Right lobe of liver (tissue), 6 donors: Measurements from ENCODE around the gene MRPL40. TPM values are rescaled to one million over a fixed set of nuclear protein-coding genes. Genes with fewer than 3 reads are reported as not detected.

Source experiments
- ATAC-seq, 4 donors: fragments of 200-7000 bp; cut with Tn5 transposase; one replicate each; pipeline ENCODE4 v1.9.1; 2020; ENCODE audit warnings: mild to moderate bottlenecking in 4 of 4, moderate library complexity in 4 of 4
- DNase-seq, 3 donors: peaks; one replicate each; pipeline ENCODE4 v3.0.0-alpha.2; 2020
- H3K27ac ChIP-seq, 3 donors: fragments of 200-600 bp; one replicate each; pipeline ENCODE4 v1.8.0; 2022
- H3K27me3 ChIP-seq, 2 donors: fragments of 200-600 bp; one replicate each; pipeline ENCODE4 v1.8.0; 2022
- H3K36me3 ChIP-seq, 4 donors: fragments of 200-600 bp; sonication (generic) in 1 of 4; one replicate each; pipeline versions ENCODE4 v1.5.1 to v1.8.0; 2017 to 2022; ENCODE audit warnings: control low read depth in 1 of 4
- H3K4me1 ChIP-seq, 4 donors: fragments of 200-600 bp; sonication (generic) in 1 of 4; one replicate each; pipeline versions ENCODE4 v1.5.1 to v1.8.0; 2017 to 2022; ENCODE audit warnings: control low read depth in 1 of 4
- H3K4me3 ChIP-seq, 3 donors: fragments of 200-600 bp; one replicate each; pipeline ENCODE4 v1.8.0; 2022
- H3K9me3 ChIP-seq, 4 donors: fragments of 200-600 bp; sonication (generic) in 1 of 4; one replicate each; pipeline versions ENCODE4 v1.5.1 to v1.8.0; 2017 to 2022; ENCODE audit warnings: control low read depth in 1 of 4
- POLR2A ChIP-seq: fragments of 450-650 bp; IDR thresholded peaks from one replicate; pipeline ENCODE4 v1.6.1; 2017; ENCODE audit warnings: antibody characterized with exemption, mild to moderate bottlenecking
- WGBS: methylation state at CpG from one replicate; pipeline ENCODE4 v1.1.6; 2018; ENCODE audit warnings: low coverage, low lambda C conversion rate; ENCODE audit not compliant: insufficient coverage; ENCODE audit errors: missing lambda C conversion rate; 5-methylcytosine and 5-hydroxymethylcytosine counted together
- intact Hi-C, 2 donors: fragments of 100-400 bp; cut with DNase I; formaldehyde crosslinking; loops; one replicate each; pipeline versions ENCODE4 v1.11.2 to v1.14.1; 2022
- total RNA-seq, 6 experiments: library from RNA; depleted of rRNA in 2 of 6; stranded (reverse); fragments of >200 nt in 2 of 6; fragmentation: NEBNext Ultra II Directional in 3 of 6; extraction: Animal tissue kit (Norgen Biotek cat#: 25700) in 3 of 6; gene quantifications; one replicate each; pipeline versions ENCODE4 v1.1.0 to v1.2.4, GENCODE V29; 2016 to 2023
- TF ChIP-seq, protein P1 (sequence below), 4 donors: fragments of 200-600 bp in 3 of 4; fragments of 450-650 bp in 1 of 4; IDR thresholded peaks; one replicate each; pipeline versions ENCODE4 v1.5.1 to v1.8.0; 2016 to 2022; ENCODE audit warnings: antibody characterized with exemption in 4 of 4, mild to moderate bottlenecking in 2 of 4
- donor health status: DM: no; HTN: yes; CAD: no.
- donor health status: DM: no; HTN: no; CAD: no.
- donor health status: DM: no; HTN: no; CAD: no.
- donor health status: DM: no; HTN: yes; CAD: no.
- donor health status: DM: no; HTN: yes; CAD: no.

The MRPL40 gene
- total RNA-seq, 6 experiments from 2014 or later: 23.6 to 38.8 (median 27.8) TPM

DNA sequence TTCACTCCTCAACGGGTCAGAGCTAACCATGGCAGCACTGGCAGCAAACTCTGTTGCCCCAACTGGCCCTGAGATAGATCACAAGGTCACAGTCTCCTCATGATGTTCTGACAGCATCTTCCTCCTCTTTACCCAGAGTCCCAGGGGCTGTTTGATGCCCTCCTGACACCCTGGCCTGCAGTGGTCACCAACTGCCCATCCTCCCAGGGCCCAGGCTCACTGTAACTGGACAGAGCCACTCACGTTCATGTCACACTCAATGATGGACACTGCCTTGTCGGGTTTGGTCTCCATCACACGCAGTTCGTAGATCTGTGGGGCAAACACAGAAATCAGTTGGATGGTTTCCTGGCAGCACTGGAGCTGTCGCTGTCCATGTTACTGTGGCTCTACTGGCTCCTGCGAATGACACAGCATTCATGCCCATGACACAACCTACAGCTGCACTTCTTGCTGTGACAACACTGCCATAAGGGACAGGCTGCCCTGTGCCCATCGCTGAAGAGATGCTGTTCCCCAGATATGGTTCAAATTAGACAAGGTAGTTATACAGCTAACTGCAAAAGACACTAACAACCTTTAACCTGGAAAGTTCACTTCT is 25.6 kb downstream of the MRPL40 start:
- DNase-seq: no peak
- no peaks in the 10 kb centered on the region for H3K27me3 ChIP-seq
- ATAC-seq: no peak
- no peaks in the 10 kb centered on the region for H3K9me3 ChIP-seq
- no peaks in the 10 kb centered on the region for H3K4me1 ChIP-seq
- 96% methylated on average over 3 of the region's 8 CpGs for WGBS
- H3K4me3 ChIP-seq: no peak overlapping the region
- intact Hi-C loops: no loop called here
- no peak overlapping the region for H3K27ac ChIP-seq
- H3K36me3 ChIP-seq: peaks cover 5 to 60% (median 23%) of the 10 kb centered on the region in 4 donors
- TF ChIP-seq POLR2A: no peak
- TF ChIP-seq, protein P1, sequence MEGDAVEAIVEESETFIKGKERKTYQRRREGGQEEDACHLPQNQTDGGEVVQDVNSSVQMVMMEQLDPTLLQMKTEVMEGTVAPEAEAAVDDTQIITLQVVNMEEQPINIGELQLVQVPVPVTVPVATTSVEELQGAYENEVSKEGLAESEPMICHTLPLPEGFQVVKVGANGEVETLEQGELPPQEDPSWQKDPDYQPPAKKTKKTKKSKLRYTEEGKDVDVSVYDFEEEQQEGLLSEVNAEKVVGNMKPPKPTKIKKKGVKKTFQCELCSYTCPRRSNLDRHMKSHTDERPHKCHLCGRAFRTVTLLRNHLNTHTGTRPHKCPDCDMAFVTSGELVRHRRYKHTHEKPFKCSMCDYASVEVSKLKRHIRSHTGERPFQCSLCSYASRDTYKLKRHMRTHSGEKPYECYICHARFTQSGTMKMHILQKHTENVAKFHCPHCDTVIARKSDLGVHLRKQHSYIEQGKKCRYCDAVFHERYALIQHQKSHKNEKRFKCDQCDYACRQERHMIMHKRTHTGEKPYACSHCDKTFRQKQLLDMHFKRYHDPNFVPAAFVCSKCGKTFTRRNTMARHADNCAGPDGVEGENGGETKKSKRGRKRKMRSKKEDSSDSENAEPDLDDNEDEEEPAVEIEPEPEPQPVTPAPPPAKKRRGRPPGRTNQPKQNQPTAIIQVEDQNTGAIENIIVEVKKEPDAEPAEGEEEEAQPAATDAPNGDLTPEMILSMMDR (IDR thresholded peaks at IDR 0.05): no peak

DNA sequence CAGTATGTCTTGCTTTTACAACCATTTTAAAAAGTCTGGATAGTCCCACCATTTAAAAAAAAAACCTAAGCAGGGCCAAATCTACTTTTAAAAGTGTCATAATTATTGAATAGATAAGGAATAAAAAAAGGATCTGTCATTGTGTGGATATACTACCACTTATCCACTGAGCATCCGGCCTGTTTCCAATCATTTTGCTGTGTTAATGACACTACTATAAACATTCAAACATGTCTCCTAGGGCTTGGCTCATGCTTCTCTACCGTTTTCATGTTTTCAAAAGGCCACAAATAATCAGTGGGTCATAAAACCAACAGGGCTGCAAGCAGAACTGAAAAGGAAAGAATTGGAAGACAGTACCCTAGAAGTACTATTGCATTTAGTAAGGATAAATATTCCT is 27.7 kb downstream of the MRPL40 start:
- DNase-seq (no peak), ATAC-seq (no peak)
- no peak overlapping the region for H3K4me3 ChIP-seq
- no peaks in the 10 kb centered on the region for H3K27me3 ChIP-seq
- peaks cover 5 to 60% (median 28%) of the 10 kb centered on the region in 4 donors for H3K36me3 ChIP-seq
- no peak overlapping the region for H3K27ac ChIP-seq
- intact Hi-C loops: no loop called here
- H3K4me1 ChIP-seq: no peaks in the 10 kb centered on the region
- TF ChIP-seq, protein P1 (IDR thresholded peaks at IDR 0.05): no peak
- no peak for TF ChIP-seq POLR2A
- 77% methylated on average over 2 of the region's 2 CpGs for WGBS
- no peaks in the 10 kb centered on the region for H3K9me3 ChIP-seq

DNA sequence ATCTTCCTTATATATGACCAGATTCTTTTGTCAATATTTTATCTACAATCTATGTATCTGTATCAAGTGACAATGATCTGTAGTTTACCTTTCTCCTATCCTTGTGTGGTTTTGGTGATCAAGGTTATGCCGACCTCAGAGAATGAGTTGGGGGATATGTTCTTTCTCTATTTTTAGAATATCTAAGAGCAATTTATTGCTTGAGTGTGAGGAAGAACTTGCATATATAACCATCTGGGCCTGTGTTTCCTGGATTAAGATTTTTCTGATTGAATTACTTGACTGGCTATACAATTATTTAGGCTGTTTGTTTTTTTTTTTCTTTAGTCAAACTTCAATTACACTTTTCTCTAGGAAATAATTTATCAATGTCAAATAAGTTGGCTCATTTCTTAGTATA is 29.2 kb downstream of the MRPL40 start:
- 100% methylated on average over 1 of the region's 1 CpG for WGBS
- H3K9me3 ChIP-seq: no peaks in the 10 kb centered on the region
- no peak for TF ChIP-seq POLR2A
- TF ChIP-seq, protein P1 (IDR thresholded peaks at IDR 0.05): no peak
- DNase-seq: no peak
- no peaks in the 10 kb centered on the region for H3K4me1 ChIP-seq
- intact Hi-C loops: no loop called here
- no peak overlapping the region for H3K4me3 ChIP-seq
- H3K36me3 ChIP-seq: peaks cover 0 to 60% (median 31%) of the 10 kb centered on the region in 4 donors
- H3K27ac ChIP-seq: no peak overlapping the region
- no peak for ATAC-seq
- no peaks in the 10 kb centered on the region for H3K27me3 ChIP-seq

DNA sequence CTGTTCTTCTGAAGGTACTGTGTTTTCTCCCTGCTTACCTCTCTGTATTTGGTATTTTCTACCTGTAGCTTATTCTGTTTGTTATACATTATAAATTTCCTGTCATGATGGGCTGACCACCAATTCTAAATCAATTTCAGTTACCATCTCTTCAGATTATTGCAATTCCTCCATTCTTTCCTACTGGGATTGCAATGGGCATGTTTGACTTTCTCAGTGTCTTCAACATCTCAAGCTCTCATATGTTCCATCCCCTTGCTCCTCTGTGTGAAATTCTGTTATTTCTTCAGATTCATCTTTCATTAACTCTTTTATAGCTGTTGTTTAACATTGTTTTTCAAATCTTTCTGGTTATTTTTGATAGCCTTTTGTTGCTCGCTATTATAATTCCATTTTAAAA is 30.7 kb downstream of the MRPL40 start:
- DNase-seq (no peak), ATAC-seq (no peak)
- Histone ChIP-seq H3K4me3 (no peak overlapping the region), H3K9me3 (no peaks in the 10 kb centered on the region), H3K4me1 (no peaks in the 10 kb centered on the region), H3K27me3 (no peaks in the 10 kb centered on the region), H3K27ac (no peak overlapping the region), H3K36me3 (peaks cover 0 to 60% (median 39%) of the 10 kb centered on the region in 4 donors)
- intact Hi-C loops: no loop called here
- 100% methylated on average over 1 of the region's 1 CpG for WGBS
- TF ChIP-seq POLR2A: no peak
- TF ChIP-seq, protein P1 (IDR thresholded peaks at IDR 0.05): no peak
